Epidermal melanocyte (primary cell): ENCODE data around the gene PMPCB.

Experiments
- DNase-seq: peaks from one replicate; pipeline ENCODE4 v3.0.0; 2011; ENCODE audit warnings: low spot score; ENCODE audit not compliant: insufficient read length

Gene PMPCB

GRCh38 chr7:103317009-103317408, 19.8 kb downstream of the PMPCB start:
- DNase-seq = no peak

- no peak for DNase-seq
Observed at GRCh38 chr7:103325744-103326143, 28.5 kb downstream of the PMPCB start.

GRCh38 chr7:103336761-103337160, 39.5 kb downstream of the PMPCB start:
- DNase-seq = no peak

GRCh38 chr7:103338864-103339263, 41.6 kb downstream of the PMPCB start:
- no peak for DNase-seq

GRCh38 chr7:103341466-103341865, 44.2 kb downstream of the PMPCB start:
- DNase-seq = no peak

- DNase-seq = no peak
Observed at GRCh38 chr7:103343332-103343731, 46.1 kb downstream of the PMPCB start.

- DNase-seq = no peak
Observed at GRCh38 chr7:103343758-103344452, 46.7 kb downstream of the PMPCB start.

GRCh38 chr7:103344453-103345149, 47.4 kb downstream of the PMPCB start, which contains the start of gene DNAJC2:
DNAJC2 (minus strand) TSS chr7:103344767; CDS start chr7:103344622, 145 bp downstream.
- peak; percentile 70 for DNase-seq

- DNase-seq = no peak
Observed at GRCh38 chr7:103346396-103346795, 49.2 kb downstream of the PMPCB start.

GRCh38 chr7:103347507-103348267, 50.5 kb downstream of the PMPCB start, which contains the start of gene PSMC2:
PSMC2 (plus strand) TSS chr7:103347643; CDS start chr7:103347712, 69 bp downstream.
- peak; percentile 77 for DNase-seq

- DNase-seq = no peak
Observed at GRCh38 chr7:103348452-103348851, 51.2 kb downstream of the PMPCB start.

- no peak for DNase-seq
Observed at GRCh38 chr7:103348959-103349358, 51.7 kb downstream of the PMPCB start.

GRCh38 chr7:103349805-103350204, 52.6 kb downstream of the PMPCB start:
- DNase-seq = no peak
